Middle frontal gyrus (tissue), 1 donor: ENCODE data around the gene ZC3H12A.

Experiments used
- DNase-seq: peaks from one replicate; pipeline ENCODE4 v3.0.0-alpha.2; 2015; ENCODE audit warnings: low spot score; ENCODE audit errors: extremely low spot score

The ZC3H12A gene

GRCh38 chr1:37474046-37474696 is at the start of gene ZC3H12A:
Gene ZC3H12A, plus strand, starts transcription at chr1:37474580. Its CDS starts 917 bp downstream, at chr1:37475497.
- peak; percentile 57 for DNase-seq

- DNase-seq = no peak
These were observed 49.2 kb upstream of the ZC3H12A start for GRCh38 chr1:37425221-37425620.

- DNase-seq = no peak
These were observed 45.4 kb upstream of the ZC3H12A start for GRCh38 chr1:37429029-37429428.

- no peak for DNase-seq
These were observed 44.0 kb upstream of the ZC3H12A start for GRCh38 chr1:37430103-37430985.

- DNase-seq = no peak
These were observed 41.7 kb upstream of the ZC3H12A start for GRCh38 chr1:37432716-37433115.

- DNase-seq = no peak
These were observed 41.2 kb upstream of the ZC3H12A start for GRCh38 chr1:37433171-37433570.

- peak; percentile 46 for DNase-seq
These were observed 39.8 kb upstream of the ZC3H12A start for GRCh38 chr1:37434292-37435225.

GRCh38 chr1:37437087-37437486 is 37.3 kb upstream of the ZC3H12A start:
- DNase-seq = no peak

- no peak for DNase-seq
These were observed 36.1 kb upstream of the ZC3H12A start for GRCh38 chr1:37438037-37438868.

GRCh38 chr1:37438869-37439343 is 35.5 kb upstream of the ZC3H12A start:
- DNase-seq = no peak

- no peak for DNase-seq
These were observed 34.9 kb upstream of the ZC3H12A start for GRCh38 chr1:37439349-37439995.

- no peak for DNase-seq
These were observed 32.9 kb upstream of the ZC3H12A start for GRCh38 chr1:37441490-37441889.

GRCh38 chr1:37442139-37442538 is 32.2 kb upstream of the ZC3H12A start:
- no peak for DNase-seq

- no peak for DNase-seq
These were observed 31.7 kb upstream of the ZC3H12A start for GRCh38 chr1:37442644-37443043.

- no peak for DNase-seq
These were observed 27.5 kb upstream of the ZC3H12A start for GRCh38 chr1:37446874-37447273.

- no peak for DNase-seq
These were observed 26.2 kb upstream of the ZC3H12A start for GRCh38 chr1:37448185-37448584.

- no peak for DNase-seq
These were observed 25.5 kb upstream of the ZC3H12A start for GRCh38 chr1:37448691-37449417.

- DNase-seq = no peak
These were observed 24.4 kb upstream of the ZC3H12A start for GRCh38 chr1:37449936-37450335.

GRCh38 chr1:37452416-37452815 is 22.0 kb upstream of the ZC3H12A start:
- no peak for DNase-seq
